A673 (cell line): ENCODE data around the gene LPP.

ENCODE experiments used
- EZH2 ChIP-seq: fragments of 200-600 bp; sonication (generic); IDR thresholded peaks from 2 replicates; pipeline ENCODE4 v1.6.1; 2017; ENCODE audit warnings: borderline replicate concordance, low read depth, mild to moderate bottlenecking, mixed read lengths, antibody characterized with exemption, low read length; ENCODE audit not compliant: poor library complexity, severe bottlenecking
- TF ChIP-seq, protein P1 (sequence below): fragments of 300-800, 200-600 bp; sonication (generic); conservative IDR thresholded peaks from 2 replicates; pipeline ENCODE4 v1.5.1; 2017; ENCODE audit warnings: low read depth, mild to moderate bottlenecking, antibody characterized with exemption, low read length, moderate library complexity, mixed read lengths

- TF ChIP-seq, protein P1, sequence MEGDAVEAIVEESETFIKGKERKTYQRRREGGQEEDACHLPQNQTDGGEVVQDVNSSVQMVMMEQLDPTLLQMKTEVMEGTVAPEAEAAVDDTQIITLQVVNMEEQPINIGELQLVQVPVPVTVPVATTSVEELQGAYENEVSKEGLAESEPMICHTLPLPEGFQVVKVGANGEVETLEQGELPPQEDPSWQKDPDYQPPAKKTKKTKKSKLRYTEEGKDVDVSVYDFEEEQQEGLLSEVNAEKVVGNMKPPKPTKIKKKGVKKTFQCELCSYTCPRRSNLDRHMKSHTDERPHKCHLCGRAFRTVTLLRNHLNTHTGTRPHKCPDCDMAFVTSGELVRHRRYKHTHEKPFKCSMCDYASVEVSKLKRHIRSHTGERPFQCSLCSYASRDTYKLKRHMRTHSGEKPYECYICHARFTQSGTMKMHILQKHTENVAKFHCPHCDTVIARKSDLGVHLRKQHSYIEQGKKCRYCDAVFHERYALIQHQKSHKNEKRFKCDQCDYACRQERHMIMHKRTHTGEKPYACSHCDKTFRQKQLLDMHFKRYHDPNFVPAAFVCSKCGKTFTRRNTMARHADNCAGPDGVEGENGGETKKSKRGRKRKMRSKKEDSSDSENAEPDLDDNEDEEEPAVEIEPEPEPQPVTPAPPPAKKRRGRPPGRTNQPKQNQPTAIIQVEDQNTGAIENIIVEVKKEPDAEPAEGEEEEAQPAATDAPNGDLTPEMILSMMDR, result no peak
- TF ChIP-seq EZH2, result no peak
Observed at GRCh38 chr3:188315553-188315952, 161.6 kb downstream of the LPP start.
